Liver (tissue), 9 donors: ENCODE measurements around the gene ARMH3. TPM values are rescaled to one million over a fixed set of nuclear protein-coding genes. Genes with fewer than 3 reads are reported as not detected.

Experiments
- DNase-seq: peaks from one replicate; pipeline ENCODE4 v3.0.0-alpha.2; 2017; ENCODE audit warnings: low spot score
- H3K27ac ChIP-seq, 2 donors: one replicate each; pipeline ENCODE4 v1.7.0; 2013; ENCODE audit warnings: inconsistent platforms in 2 of 2, low read length in 2 of 2, control low read depth in 1 of 2, low read depth in 1 of 2, mild to moderate bottlenecking in 1 of 2
- H3K27me3 ChIP-seq, 4 donors: one replicate each; pipeline versions ENCODE4 v1.6.1 to v1.7.0; 2013; ENCODE audit warnings: low read length in 3 of 4, inconsistent platforms in 1 of 4, mild to moderate bottlenecking in 1 of 4, moderate library complexity in 1 of 4; ENCODE audit not compliant: control insufficient read depth in 4 of 4, insufficient read depth in 4 of 4
- H3K36me3 ChIP-seq, 4 donors: one replicate each; pipeline versions ENCODE4 v1.6.1 to v1.7.0; 2013; ENCODE audit warnings: low read length in 3 of 4, mild to moderate bottlenecking in 3 of 4, low read depth in 1 of 4, moderate library complexity in 1 of 4; ENCODE audit not compliant: control insufficient read depth in 4 of 4, insufficient read depth in 3 of 4
- H3K4me1 ChIP-seq, 4 donors: one replicate each; pipeline versions ENCODE4 v1.6.1 to v1.7.0; 2013; ENCODE audit warnings: low read length in 3 of 4, mild to moderate bottlenecking in 3 of 4, moderate library complexity in 1 of 4; ENCODE audit not compliant: control insufficient read depth in 4 of 4, insufficient read depth in 4 of 4
- H3K4me3 ChIP-seq, 3 donors: one replicate each; pipeline versions ENCODE4 v1.6.1 to v1.7.0; 2013; ENCODE audit warnings: low read length in 3 of 3, control low read depth in 1 of 3, low read depth in 1 of 3, mild to moderate bottlenecking in 1 of 3
- H3K9ac ChIP-seq, 2 donors: one replicate each; pipeline ENCODE4 v1.7.0; 2013; ENCODE audit warnings: low read length in 2 of 2, mild to moderate bottlenecking in 2 of 2, moderate library complexity in 2 of 2, control low read depth in 1 of 2, low read depth in 1 of 2
- H3K9me3 ChIP-seq, 4 donors: one replicate each; pipeline versions ENCODE4 v1.6.1 to v1.7.0; 2013; ENCODE audit warnings: low read length in 3 of 4; ENCODE audit not compliant: control insufficient read depth in 4 of 4
- CTCF ChIP-seq: fragments of 150-350 bp; IDR thresholded peaks from 2 replicates; pipeline ENCODE4 v1.5.1; 2017; ENCODE audit warnings: improper control_type of control experiment, low read depth, low read length; ENCODE audit not compliant: missing input control
- FOXA1 ChIP-seq: IDR thresholded peaks from 2 replicates; pipeline ENCODE4 v1.6.1; 2016; ENCODE audit warnings: antibody characterized with exemption
- FOXA2 ChIP-seq: IDR thresholded peaks from 2 replicates; pipeline ENCODE4 v1.6.1; 2016; ENCODE audit warnings: antibody characterized with exemption
- GABPA ChIP-seq, 2 donors: IDR thresholded peaks in 1 of 2; conservative IDR thresholded peaks in 1 of 2; 2 replicates each; pipeline ENCODE4 v1.6.1; 2016; ENCODE audit warnings: antibody characterized with exemption in 2 of 2, mild to moderate bottlenecking in 1 of 2, moderate library complexity in 1 of 2
- HNF4G ChIP-seq: IDR thresholded peaks from 2 replicates; pipeline ENCODE4 v1.6.1; 2016; ENCODE audit warnings: antibody characterized with exemption
- JUND ChIP-seq, 2 donors: IDR thresholded peaks; 2 replicates each; pipeline ENCODE4 v1.6.1; 2016; ENCODE audit warnings: antibody characterized with exemption in 2 of 2
- NR2F2 ChIP-seq: IDR thresholded peaks from 2 replicates; pipeline ENCODE4 v1.6.1; 2016; ENCODE audit warnings: antibody characterized with exemption
- RAD21 ChIP-seq, 2 donors: IDR thresholded peaks; 2 replicates each; pipeline ENCODE4 v1.6.1; 2016; ENCODE audit warnings: antibody characterized with exemption in 2 of 2, mild to moderate bottlenecking in 2 of 2
- TAF1 ChIP-seq: conservative IDR thresholded peaks from 2 replicates; pipeline ENCODE4 v1.6.1; 2016; ENCODE audit warnings: antibody characterized with exemption, mild to moderate bottlenecking
- WGBS: extraction: QIAGEN DNeasy Blood & Tissue Kit; methylation state at CpG from one replicate; pipeline ENCODE4 v1.1.7; 2013; 5-methylcytosine and 5-hydroxymethylcytosine counted together
- polyA plus RNA-seq, 2 donors: library from polyadenylated mRNA; stranded (reverse) in 1 of 2; unstranded in 1 of 2; fragments of 200-250 nt in 1 of 2; fragments of >200 nt in 1 of 2; fragmentation: Nextera tagmentation in 1 of 2; extraction: Ambion mirVana in 1 of 2; gene quantifications; one replicate each; pipeline versions ENCODE4 v1.2.1 to v1.2.3, GENCODE V29; 2013 to 2015
- total RNA-seq, 2 donors: library from RNA; depleted of rRNA; stranded (reverse); fragments of >200 nt; gene quantifications; one replicate each; pipeline ENCODE4 v1.2.3, GENCODE V29; 2014
- TF ChIP-seq, protein P1 (sequence below): IDR thresholded peaks from 2 replicates; pipeline ENCODE4 v1.6.1; 2016; ENCODE audit warnings: antibody characterized with exemption
- TF ChIP-seq, protein P2 (sequence below): IDR thresholded peaks from 2 replicates; pipeline ENCODE4 v1.6.1; 2016; ENCODE audit warnings: antibody characterized with exemption
- TF ChIP-seq, protein P3 (sequence below): IDR thresholded peaks from 2 replicates; pipeline ENCODE4 v1.6.1; 2016; ENCODE audit warnings: antibody characterized with exemption, mild to moderate bottlenecking
- donor health status: healthy.
- donor health status: healthy.
- donor health status: healthy.
- donor health status: healthy.
- donor health status: healthy.

ARMH3 gene
- total and polyA plus RNA-seq, 4 donors: 5.3 to 14.9 (median 9.2) TPM

GRCh38 chr10:101858723-101859500 is 197.1 kb downstream of the ARMH3 start:
- Histone ChIP-seq H3K9me3 (peaks cover 0 to 1% (median 0%) of the 10 kb centered on the region in 4 donors), H3K27me3 (no peaks in the 10 kb centered on the region), H3K27ac (no peak overlapping the region), H3K4me1 (no peaks in the 10 kb centered on the region), H3K9ac (no peak overlapping the region), H3K4me3 (no peak overlapping the region), H3K36me3 (peaks cover 0 to 2% (median 0%) of the 10 kb centered on the region in 4 donors)
- TF ChIP-seq GABPA (IDR thresholded peaks at IDR 0.05 in 1 of 2, conservative IDR thresholded peaks at IDR 0.05 in 1 of 2) (no peak), HNF4G (no peak), TAF1 (no peak), FOXA1 (no peak), JUND (IDR thresholded peaks at IDR 0.05) (no peak), FOXA2 (no peak)
- TF ChIP-seq, protein P1, sequence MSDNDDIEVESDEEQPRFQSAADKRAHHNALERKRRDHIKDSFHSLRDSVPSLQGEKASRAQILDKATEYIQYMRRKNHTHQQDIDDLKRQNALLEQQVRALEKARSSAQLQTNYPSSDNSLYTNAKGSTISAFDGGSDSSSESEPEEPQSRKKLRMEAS: no peak
- DNase-seq: no peak
- 86% methylated on average over 3 of the region's 3 CpGs for WGBS

GRCh38 chr10:101857802-101858476 is 198.0 kb downstream of the ARMH3 start:
- no peaks in the 10 kb centered on the region for H3K27me3 ChIP-seq
- H3K9me3 ChIP-seq: peaks cover 0 to 1% (median 0%) of the 10 kb centered on the region in 4 donors
- DNase-seq: no peak
- peaks cover 0 to 2% (median 0%) of the 10 kb centered on the region in 4 donors for H3K36me3 ChIP-seq
- no peak overlapping the region for H3K4me3 ChIP-seq
- WGBS: 92% methylated on average over 1 of the region's 1 CpG
- H3K9ac ChIP-seq: no peak overlapping the region
- H3K27ac ChIP-seq: no peak overlapping the region
- no peak for TF ChIP-seq NR2F2
- TF ChIP-seq, protein P2, sequence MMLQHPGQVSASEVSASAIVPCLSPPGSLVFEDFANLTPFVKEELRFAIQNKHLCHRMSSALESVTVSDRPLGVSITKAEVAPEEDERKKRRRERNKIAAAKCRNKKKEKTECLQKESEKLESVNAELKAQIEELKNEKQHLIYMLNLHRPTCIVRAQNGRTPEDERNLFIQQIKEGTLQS: no peak
- TF ChIP-seq JUND (IDR thresholded peaks at IDR 0.05): no peak
- TF ChIP-seq CTCF: no peak
- no peak for TF ChIP-seq RAD21 (IDR thresholded peaks at IDR 0.05)
- TF ChIP-seq, protein P3, sequence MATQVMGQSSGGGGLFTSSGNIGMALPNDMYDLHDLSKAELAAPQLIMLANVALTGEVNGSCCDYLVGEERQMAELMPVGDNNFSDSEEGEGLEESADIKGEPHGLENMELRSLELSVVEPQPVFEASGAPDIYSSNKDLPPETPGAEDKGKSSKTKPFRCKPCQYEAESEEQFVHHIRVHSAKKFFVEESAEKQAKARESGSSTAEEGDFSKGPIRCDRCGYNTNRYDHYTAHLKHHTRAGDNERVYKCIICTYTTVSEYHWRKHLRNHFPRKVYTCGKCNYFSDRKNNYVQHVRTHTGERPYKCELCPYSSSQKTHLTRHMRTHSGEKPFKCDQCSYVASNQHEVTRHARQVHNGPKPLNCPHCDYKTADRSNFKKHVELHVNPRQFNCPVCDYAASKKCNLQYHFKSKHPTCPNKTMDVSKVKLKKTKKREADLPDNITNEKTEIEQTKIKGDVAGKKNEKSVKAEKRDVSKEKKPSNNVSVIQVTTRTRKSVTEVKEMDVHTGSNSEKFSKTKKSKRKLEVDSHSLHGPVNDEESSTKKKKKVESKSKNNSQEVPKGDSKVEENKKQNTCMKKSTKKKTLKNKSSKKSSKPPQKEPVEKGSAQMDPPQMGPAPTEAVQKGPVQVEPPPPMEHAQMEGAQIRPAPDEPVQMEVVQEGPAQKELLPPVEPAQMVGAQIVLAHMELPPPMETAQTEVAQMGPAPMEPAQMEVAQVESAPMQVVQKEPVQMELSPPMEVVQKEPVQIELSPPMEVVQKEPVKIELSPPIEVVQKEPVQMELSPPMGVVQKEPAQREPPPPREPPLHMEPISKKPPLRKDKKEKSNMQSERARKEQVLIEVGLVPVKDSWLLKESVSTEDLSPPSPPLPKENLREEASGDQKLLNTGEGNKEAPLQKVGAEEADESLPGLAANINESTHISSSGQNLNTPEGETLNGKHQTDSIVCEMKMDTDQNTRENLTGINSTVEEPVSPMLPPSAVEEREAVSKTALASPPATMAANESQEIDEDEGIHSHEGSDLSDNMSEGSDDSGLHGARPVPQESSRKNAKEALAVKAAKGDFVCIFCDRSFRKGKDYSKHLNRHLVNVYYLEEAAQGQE: no peak
- TF ChIP-seq FOXA2: no peak
- TF ChIP-seq HNF4G: no peak
- no peaks in the 10 kb centered on the region for H3K4me1 ChIP-seq
